ENCODE results near the gene ZFP36L2. TPM values are rescaled to one million over a fixed set of nuclear protein-coding genes. Genes with fewer than 3 reads are reported as not detected.

Gene ZFP36L2
- total and polyA plus RNA-seq, 9 of the 15 experiments (the other 6 are each of a cell fraction or from before 2014, with no cell fraction given) = 4.1 to 60.6 (median 20.3) TPM

DNA sequence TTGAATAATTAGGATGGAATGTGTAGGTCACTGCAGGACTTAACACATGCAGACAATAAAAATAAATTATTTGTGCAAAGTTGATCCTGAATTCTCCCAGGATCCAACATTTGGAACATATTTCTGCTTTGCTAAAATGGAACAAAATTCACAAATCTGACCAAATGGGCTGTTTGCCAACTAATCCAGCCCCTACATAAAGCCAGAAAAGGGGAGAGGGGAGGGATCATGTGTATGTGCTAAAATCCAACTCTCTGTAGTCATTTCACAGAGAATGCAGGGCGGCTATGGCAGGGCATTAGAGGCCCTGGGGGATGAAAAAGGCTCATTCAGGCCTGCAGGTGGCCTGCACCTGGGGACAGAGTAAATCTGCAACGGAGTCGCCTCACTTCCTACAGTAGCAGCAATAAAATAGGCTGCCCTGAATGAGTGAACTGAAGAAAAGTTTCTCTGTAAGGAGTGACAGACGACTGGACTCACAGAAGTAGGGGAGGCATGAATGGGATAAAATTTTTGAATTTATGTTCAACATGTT, 4.0 kb upstream of the ZFP36L2 start:
- BruUV-seq (replicated peaks) = no TSS peak
- TF ChIP-seq GTF2F1 (IDR thresholded peaks at IDR 0.05; ENCODE audit: low read depth, low read length) (no peak), CREM (IDR thresholded peaks at IDR 0.05; ENCODE audit: low read depth) (no peak), ZNF316 (IDR thresholded peaks at IDR 0.05) (no peak), RFX1 (IDR thresholded peaks at IDR 0.05) (no peak), KLF10 (CRISPR knock-in tag; IDR thresholded peaks at IDR 0.05) (no peak), L3MBTL2 (IDR thresholded peaks at IDR 0.05) (no peak)
- Histone ChIP-seq H3K9ac (ENCODE audit: insufficient read depth in 1 of 2, low read depth in 2 of 2, low read length in 2 of 2) (no peak overlapping the region), H3K4me2 (ENCODE audit: insufficient read depth, low read length) (no peak overlapping the region), H3K27ac (ENCODE audit: extremely low read depth, low read depth, low read length) (no peak overlapping the region), H3K36me3 (ENCODE audit: control insufficient read depth, insufficient read depth, low read length) (peaks cover 16% of the 10 kb centered on the region; the same call in 2 of the 3 replicates), H3K27me3 (ENCODE audit: control insufficient read depth in 2 of 2, insufficient read depth in 2 of 2, low read length in 2 of 2) (no peaks in the 10 kb centered on the region), H2AFZ (ENCODE audit: low read depth, low read length) (no peak overlapping the region), H3K79me2 (ENCODE audit: control insufficient read depth, insufficient read depth, low read length) (peaks cover 24% of the 10 kb centered on the region), H3K9me1 (ENCODE audit: control insufficient read depth, insufficient read depth, low read length) (no peaks in the 10 kb centered on the region), H4K20me1 (replicated peaks; ENCODE audit: control insufficient read depth, insufficient read depth, low read length) (no peaks in the 10 kb centered on the region; the same call in 1 of the 2 replicates), H3K9me3 (replicated peaks; ENCODE audit: control insufficient read depth, insufficient read depth, low read depth, low read length) (no peaks in the 10 kb centered on the region), H3K4me3 (no peak overlapping the region), H3K4me1 (replicated peaks in 1 of 2; ENCODE audit: control insufficient read depth in 2 of 2, insufficient read depth in 2 of 2, low read length in 2 of 2) (peaks cover 12 to 25% of the 10 kb centered on the region in 2 experiments; a peak in 4 of 5 replicates)
- ATAC-seq (no peak), FAIRE-seq (no peak), DNase-seq (ENCODE audit: extremely low read depth in 1 of 4, low spot score in 3 of 4) (no peak)
- in situ Hi-C loops (cut with MboI) (loop anchor here (5.0 to 10.0 kb wide), 3 partner anchors 103 to 256 kb away; no protein-coding TSS in a partner anchor), intact Hi-C loops (cut with micrococcal nuclease) (no loop called here)
- WGBS (ENCODE audit: insufficient coverage, low coverage, missing lambda C conversion rate) = 68% methylated on average over 4 of the region's 4 CpGs
- ChIA-PET CTCF (ENCODE audit: low intra/inter-chr PET ratio) (interaction anchor here (1.8 to 6.3 kb wide), 7 partner anchors 207 to 402 kb away, joined by 11 to 41 read pairs (median 26); no protein-coding TSS in a partner anchor), POLR2A (interaction anchor here (1.9 kb wide), 1 partner anchor 282 kb away, joined by 4 read pairs; no protein-coding TSS in a partner anchor)

Data from K562 (cell line).